ENCODE measurements around the gene MYH7.

The MYH7 gene

DNA sequence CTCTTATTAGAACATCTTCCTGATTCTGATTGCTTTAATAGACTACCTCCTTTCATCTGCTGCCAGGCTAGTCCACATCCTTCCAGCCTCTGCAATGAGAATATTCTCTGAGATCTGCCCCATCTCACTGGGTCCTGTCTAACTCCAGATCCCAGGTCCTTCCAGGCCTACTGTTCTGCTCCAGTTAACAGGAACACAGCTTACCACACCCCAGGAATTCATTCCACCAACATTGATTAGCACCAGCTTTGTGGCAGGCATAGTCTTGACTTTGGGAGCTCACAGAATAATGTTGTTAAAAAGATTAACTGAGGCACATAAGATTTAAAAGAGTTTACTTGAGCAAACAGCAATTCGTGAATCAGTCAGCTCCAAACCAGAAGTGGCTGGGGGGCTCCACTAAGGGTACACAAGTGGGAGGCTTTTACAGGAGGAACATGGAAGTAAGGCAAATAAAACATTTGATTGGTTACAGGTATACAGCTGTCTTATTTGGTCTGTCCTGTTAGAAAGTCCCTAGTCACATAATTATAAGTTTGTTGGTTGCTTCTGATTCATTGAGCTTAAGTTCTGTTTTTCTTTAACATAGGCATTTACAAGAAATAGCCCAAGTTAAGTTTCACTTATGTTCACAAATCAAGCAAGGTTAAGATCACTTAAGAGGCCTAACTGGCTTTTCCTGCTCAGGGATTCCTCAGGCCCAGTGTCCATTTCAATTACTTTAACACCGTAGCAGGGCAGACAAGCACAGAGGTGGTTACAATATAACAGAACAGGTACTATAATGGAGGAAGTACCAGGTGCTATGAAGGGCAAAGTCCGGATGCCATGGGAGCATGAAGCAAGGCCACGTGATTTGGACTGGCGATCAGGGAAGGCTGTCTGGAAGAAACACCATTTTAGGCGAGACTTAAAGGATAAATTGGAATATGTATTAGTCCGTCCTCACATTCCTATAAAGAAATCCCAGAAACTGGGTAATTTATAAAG, 12.2 kb upstream of the MYH7 start:
- no peak for DNase-seq

DNA sequence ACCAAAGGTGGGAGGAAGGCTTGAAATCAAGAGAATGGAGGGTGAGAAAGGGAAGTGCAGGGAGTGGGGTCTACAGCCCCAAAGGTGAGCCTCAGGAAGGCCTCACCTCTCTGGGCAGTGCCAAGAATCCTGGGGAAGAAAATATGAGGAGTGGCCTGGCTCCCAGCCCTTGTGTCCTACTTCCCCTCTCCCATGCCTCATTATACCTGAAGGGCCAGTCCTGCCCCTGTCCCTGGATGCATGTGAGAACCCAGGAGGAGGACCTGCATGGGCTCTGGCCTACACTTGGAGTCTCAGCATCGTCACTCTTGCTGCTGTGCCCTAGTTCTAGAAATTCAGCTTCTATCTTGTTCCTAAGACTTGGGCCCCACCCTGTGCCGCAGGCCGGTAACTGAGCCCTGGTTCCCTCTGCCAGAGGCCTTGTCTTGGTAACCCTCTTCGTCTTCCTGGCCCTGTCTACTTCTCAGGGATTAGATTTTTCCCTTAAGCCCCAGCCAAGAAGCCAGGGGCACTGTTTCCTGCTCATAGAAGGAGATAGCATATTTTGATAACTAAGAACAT, 10.9 kb upstream of the MYH7 start:
- no peak for DNase-seq

DNA sequence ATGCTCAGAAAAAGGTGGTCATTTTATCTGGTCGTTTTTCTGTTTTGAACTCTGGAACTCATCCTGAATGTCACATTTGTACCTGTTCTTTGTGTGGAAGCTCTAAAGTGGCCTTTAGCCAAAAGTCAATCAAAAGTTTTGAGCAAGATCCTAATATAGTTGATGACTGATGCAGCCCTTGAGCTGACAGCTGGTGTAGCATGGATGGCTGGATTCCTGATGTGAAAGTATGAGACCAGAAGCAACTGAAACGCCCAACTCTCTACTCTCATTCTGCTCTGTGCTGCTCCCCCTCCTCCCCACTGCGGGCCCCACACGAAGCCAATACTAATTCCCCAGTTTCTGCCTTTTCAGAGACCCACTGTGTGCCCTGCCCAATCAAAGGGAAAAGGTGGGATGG, 10.3 kb upstream of the MYH7 start:
- no peak for DNase-seq

DNA sequence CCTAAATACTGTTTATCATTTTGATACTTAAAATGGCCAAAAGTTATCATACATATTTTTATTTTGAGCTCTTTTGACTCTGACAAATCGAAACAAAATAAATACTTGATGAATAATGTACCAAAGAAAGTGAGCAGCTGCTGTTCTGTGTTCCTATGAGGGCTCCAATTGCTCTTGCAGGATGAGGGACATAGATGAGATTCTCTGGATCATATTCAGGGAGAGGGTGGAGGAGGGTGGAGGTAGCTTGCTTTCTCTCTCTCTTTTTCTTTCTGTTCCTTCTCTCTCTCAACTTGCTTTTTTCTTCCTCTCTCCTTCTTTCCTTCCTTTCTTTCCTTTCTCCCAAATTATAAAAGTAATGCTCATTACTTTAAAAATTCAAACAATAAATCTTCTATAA, 8.9 kb upstream of the MYH7 start:
- DNase-seq: no peak

DNA sequence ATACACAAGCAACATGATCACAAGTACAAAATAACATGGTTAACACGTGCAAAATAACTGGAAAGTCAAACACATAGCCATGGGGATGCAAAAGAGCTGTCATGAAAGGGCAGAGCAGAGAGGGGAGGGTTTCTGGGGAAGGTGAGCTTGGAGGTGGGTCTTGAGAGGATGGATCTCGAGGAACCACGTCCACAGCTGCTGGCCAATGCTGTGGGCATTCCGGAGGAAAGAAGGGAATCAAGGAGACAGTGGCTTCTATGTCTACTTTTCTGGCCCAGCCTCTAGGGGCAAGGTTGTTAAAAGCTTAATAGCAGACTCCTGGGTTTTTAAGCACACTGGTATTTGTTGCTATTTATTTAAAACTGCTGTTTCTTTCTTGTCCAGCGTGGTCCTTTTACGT, 8.4 kb upstream of the MYH7 start:
- no peak for DNase-seq

DNA sequence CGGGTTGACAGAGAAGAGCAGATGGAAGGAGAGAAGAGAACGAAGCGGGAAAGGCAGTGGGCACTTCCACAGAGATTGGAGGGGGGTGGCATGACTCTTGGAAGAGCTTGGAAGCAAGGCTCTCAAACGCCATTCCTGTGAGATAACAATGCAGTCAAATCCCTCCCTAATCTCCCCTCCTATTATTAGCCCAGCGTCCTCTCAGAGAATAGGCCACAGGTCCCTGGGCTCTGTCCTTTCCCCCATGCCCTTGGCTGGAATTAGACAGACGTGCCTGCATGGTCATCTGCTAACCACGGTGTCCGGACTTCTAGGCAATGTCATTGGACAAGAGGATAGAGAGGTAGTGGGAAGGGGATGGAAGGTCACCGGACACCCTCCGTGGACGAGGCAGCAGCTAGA, 8.0 kb upstream of the MYH7 start:
- DNase-seq: no peak

DNA sequence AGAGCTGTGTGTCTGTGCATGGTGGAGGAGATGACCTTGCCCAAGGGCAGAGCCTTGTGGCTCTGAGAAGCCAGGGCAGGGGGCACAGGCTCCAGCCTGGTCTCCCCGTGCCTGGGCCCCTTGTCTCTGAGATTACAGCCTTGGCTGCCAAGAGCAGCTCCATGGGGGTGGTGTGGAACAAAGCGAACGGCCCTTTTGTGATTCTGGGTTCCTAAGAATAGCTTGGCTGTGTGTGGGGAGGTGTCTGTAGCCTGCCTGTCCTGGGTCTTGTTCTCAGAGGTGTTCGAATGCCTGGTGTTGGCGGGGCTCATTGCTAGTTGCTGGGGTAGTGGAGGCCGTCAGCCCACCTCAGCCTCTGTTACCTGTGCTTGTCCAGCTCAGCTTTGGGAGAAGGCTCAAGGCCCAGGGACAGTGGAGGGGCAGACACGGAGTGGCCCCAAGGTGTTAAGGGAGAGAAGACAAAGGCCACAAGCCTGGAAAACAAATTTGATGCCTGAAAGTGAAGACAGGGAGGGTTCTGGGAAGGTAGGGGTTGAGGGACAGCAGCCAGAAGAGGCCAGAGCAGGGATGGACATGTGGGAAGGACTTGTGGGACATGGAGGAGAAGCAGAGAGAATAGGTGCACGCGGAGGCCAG, 7.4 kb upstream of the MYH7 start:
- DNase-seq: no peak

DNA sequence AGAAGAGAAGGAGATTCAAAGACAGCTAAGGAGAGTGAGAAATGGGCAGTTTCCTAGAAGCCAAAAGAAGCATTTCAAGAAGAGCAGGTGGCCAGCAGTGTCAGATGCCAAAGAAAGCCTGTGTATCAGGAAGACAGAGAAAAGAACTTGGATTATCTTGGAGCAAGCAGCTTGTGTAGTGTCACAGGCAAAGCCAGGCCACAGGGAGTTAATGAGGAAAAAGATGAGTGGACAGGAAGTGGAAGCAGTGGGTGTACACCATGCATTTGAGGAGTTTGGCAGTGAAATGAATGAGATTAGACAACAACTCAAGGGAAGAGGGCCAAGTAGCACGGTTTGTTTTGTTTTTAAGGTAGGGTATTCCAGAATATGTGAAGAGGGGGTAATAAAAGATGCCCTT, 5.6 kb upstream of the MYH7 start:
- DNase-seq: no peak

- no peak for DNase-seq
These were observed 3.8 kb upstream of the MYH7 start for GRCh38 chr14:23439107-23439835.

- DNase-seq: no peak
These were observed 2.9 kb upstream of the MYH7 start for GRCh38 chr14:23438101-23438971.

DNA sequence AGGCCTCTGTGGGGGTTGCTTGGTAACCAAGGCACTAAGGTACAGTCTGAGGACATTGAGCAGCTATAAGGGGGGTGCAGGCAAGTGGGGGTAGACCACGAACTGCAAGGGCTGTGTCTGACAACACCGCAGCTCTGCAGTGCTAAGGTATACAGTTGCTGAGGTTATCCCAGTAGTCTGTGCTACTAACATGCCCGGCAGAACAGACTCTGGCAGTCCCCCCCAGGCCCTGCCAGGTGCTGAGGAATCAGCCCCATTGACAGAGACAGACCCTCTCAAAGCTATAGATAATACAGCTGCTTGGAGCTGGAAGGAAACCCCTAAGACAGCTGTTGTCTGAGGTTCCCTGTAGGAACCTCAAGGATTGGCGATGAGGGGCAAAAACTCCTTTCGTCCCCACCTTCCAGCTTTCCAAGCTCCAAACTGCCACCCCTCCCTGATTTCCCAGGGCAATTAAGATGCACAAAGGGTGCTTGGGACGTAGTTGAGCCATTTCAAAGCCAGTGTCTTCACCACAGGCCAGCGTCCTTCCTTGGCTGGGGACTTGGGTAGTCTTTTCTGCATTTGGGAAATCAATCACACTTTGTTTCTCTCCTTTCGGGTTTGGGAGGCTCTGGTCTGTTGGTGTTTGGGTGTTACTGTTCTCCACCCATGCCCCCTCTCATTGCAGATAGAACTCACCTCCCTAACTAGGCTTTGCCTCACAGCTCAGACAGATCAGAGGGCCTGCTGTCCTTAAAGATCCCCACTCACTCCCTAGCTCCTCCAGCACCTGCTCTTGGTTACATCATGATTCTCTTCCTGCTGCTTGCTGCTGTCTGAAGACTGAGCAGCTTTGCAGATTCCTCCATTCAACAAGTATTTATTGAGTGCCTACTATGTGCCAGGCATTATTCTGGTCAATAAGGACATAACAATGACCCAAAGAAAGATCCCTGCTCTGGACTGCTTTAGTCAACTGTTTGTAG, 2.0 kb upstream of the MYH7 start:
- no peak for DNase-seq

DNA sequence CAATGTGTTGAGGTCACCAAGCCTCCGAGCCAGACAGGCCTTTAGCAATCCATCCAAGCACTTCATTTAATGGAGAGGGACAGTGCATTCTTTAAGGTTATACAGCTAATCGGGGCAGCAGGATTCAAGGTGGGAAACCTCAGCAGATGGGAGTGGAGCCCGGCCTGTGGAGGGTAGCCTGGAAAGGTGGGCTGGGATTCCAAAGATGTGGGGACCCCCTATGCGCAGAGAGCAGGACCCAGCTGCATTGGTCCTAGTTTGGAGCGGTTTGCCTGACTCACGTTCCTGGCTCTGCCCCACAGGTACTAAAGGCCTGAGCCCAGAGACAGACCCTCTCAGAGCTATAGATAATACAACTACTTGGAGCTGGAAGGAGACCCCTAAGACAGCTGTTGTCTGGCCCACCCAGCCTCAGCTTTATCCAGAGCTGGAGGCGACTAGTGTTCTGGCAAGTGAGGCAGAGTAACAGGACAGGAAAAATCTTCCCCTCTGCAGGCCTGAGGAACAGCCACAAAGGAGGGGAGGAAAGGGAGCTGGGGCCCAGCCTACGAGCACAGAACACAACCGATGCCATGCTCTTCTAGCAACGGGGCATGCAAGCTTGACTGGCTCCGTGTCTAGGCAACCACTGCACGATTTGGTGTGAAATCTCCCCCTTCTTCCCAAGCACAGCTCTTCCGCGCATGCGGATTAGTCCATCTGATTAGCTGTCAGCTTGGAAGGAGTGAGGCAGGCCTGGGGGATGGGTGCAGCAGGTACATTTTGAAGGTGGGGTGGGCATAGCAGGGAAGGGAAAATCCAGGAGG, 1.1 kb upstream of the MYH7 start:
- DNase-seq: no peak

DNA sequence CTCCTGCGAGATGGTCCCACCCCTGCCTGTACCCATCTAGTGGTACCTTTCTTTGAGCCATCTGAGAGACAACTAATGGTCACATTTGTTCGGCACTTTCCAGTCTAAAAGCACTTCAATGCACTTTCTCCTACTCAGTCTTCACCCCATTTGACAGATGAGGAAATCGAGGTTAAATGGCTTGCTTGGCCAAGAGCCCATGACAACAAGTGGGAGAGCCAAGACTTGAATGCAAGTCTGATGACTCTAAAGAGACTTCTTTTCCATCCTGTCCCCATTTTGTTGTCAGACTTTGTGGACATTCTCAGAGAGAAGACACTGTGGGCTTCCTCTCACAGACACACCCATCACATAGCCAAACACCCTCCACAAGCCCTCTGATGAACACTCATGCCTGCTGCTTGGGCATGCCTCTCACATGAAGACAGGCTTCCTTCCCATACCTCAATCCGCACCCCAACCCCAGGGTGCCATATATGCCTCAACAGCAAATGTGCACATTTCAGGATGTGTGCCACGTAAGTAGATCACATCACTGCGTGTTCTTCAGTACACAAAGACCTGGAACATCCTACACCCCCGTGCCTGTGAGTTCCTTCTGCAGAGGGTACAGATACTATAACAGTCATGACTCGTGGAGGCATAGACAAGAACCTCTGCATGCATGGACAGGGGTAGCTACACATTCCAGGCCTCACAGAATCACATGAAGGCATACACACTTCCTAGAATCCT, 805 bp downstream of the MYH7 start:
- no peak for DNase-seq

DNA sequence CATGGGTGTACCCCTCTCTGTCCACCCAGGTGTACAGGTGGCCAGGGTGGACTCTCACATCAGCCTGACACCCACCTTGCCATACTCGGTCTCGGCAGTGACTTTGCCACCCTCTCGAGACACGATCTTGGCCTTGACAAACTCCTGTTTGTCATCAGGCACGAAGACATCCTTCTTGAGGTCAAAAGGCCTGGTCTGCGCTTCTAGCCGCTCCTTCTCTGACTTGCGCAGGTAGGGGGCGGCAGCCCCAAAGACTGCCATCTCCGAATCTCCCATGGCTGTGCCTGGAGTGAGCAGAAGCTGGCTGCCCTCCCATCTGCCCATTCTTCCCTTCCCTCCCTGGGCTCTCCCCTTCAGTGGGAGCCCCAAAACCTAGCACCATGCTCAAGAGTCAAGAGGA, 2.0 kb downstream of the MYH7 start:
- DNase-seq: no peak

DNA sequence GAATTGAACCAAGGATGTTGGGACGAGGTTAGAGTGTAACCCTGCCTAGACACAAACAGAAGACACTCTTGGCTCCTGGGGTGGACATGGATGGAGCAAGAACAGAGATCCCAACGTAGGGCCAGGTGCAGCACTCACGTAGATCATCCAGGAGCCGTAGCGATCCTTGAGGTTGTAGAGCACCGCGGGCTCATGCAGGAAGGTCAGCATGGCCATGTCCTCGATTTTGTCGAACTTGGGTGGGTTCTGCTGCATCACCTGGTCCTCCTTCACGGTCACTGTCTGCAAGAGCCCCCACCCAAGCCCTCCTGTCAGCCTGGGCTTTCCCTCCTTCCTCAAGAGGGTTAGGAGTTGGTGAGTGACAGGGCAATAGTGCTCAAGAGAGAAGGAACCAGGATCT, 2.5 kb downstream of the MYH7 start:
- no peak for DNase-seq

- no peak for DNase-seq
These were observed 3.1 kb downstream of the MYH7 start for GRCh38 chr14:23432102-23432925.

DNA sequence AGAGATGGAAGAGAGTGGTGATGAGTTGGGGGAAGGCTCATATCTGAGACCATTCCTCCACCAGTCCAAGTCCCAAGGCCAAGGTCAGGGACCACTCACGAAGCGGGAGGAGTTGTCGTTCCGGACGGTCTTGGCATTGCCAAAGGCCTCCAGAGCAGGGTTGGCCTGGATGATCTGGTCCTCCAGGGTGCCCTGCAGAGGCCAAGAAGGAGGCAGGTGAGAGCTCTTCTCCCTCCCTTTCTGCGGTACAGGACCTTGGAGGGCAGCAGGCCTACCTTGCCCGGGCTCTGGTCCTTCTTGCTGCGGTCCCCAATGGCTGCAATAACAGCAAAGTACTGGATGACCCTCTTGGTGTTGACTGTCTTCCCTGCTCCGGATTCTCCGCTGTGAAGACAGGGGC, 4.0 kb downstream of the MYH7 start:
- no peak for DNase-seq

DNA sequence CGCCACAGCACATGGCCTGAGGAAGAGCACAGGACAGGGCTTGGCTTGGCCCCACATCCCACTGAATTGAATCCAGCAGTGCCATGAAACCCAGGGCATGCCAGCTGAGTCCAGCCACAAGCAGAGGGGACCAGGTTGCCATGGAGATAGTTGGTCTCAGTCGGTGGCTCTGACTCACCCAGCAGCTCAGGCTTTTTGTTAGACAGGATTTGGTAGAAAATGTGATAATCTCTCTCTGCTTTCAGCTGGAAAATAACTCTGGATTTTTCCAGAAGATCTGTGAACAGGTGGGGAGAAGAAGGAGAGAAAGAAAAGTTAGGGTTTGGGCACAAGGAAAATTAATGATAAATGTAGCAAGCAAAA, 4.8 kb downstream of the MYH7 start:
- DNase-seq: peak; percentile 0
